Glutamatergic neuron (in vitro differentiated cells): ENCODE measurements around the gene THBS1. TPM values are rescaled to one million over a fixed set of nuclear protein-coding genes. Genes with fewer than 3 reads are reported as not detected.

Source experiments
- DNase-seq: peaks from one replicate; pipeline ENCODE4 v3.0.0; 2022
- H3K27ac Mint-ChIP-seq: one replicate; pipeline ENCODE4 v1.8.0; 2020; ENCODE audit warnings: mild to moderate bottlenecking, mixed read lengths, inconsistent platforms; ENCODE audit not compliant: unreplicated experiment
- H3K27me3 Mint-ChIP-seq: one replicate; pipeline ENCODE4 v1.8.0; 2020; ENCODE audit warnings: mild to moderate bottlenecking, moderate library complexity, mixed read lengths, inconsistent platforms; ENCODE audit not compliant: unreplicated experiment
- H3K36me3 Mint-ChIP-seq: one replicate; pipeline ENCODE4 v1.8.0; 2020; ENCODE audit warnings: mild to moderate bottlenecking, mixed read lengths, inconsistent platforms; ENCODE audit not compliant: unreplicated experiment
- H3K4me1 Mint-ChIP-seq: one replicate; pipeline ENCODE4 v1.8.0; 2020; ENCODE audit warnings: mild to moderate bottlenecking, low read depth, mixed read lengths, inconsistent platforms; ENCODE audit not compliant: unreplicated experiment
- H3K4me3 Mint-ChIP-seq: one replicate; pipeline ENCODE4 v1.8.0; 2020; ENCODE audit warnings: mild to moderate bottlenecking, mixed read lengths, inconsistent platforms; ENCODE audit not compliant: unreplicated experiment
- H3K9me3 Mint-ChIP-seq: one replicate; pipeline ENCODE4 v1.8.0; 2020; ENCODE audit warnings: mild to moderate bottlenecking, moderate library complexity, mixed read lengths, inconsistent platforms; ENCODE audit not compliant: unreplicated experiment
- CTCF ChIP-seq: fragments of 200-600 bp; sonication (generic); IDR thresholded peaks from one replicate; pipeline ENCODE4 v1.5.0; 2021; ENCODE audit not compliant: partially characterized antibody, unreplicated experiment
- total RNA-seq: library from RNA; stranded (reverse); fragmentation: NEBNext Ultra II Directional; extraction: Animal tissue kit (Norgen Biotek cat#: 25700); gene quantifications from one replicate; pipeline ENCODE4 v1.2.1, GENCODE V29; 2021; ENCODE audit not compliant: unreplicated experiment

Gene THBS1
- total RNA-seq, 1 donor from 2014 or later = 0.83 TPM

- TF ChIP-seq CTCF = no peak
- DNase-seq = no peak
- H3K27ac Mint-ChIP-seq = no peak overlapping the region
- H3K9me3 Mint-ChIP-seq = peaks cover 2% of the 10 kb centered on the region
- H3K27me3 Mint-ChIP-seq = no peaks in the 10 kb centered on the region
- H3K4me1 Mint-ChIP-seq = peaks cover 6% of the 10 kb centered on the region
- no peak overlapping the region for H3K4me3 Mint-ChIP-seq
- H3K36me3 Mint-ChIP-seq = no peaks in the 10 kb centered on the region
These were observed 10.4 kb downstream of the THBS1 start for GRCh38 chr15:39591141-39591895.

- TF ChIP-seq CTCF = no peak
- H3K9me3 Mint-ChIP-seq = no peaks in the 10 kb centered on the region
- no peaks in the 10 kb centered on the region for H3K27me3 Mint-ChIP-seq
- H3K27ac Mint-ChIP-seq = no peak overlapping the region
- H3K4me3 Mint-ChIP-seq = no peak overlapping the region
- no peaks in the 10 kb centered on the region for H3K36me3 Mint-ChIP-seq
- no peak for DNase-seq
- H3K4me1 Mint-ChIP-seq = peaks cover under 1% of the 10 kb centered on the region
These were observed 11.0 kb downstream of the THBS1 start for GRCh38 chr15:39591896-39592315.

GRCh38 chr15:39592500-39592899 lies 11.6 kb downstream of the THBS1 start:
- Mint-ChIP-seq H3K27ac (no peak overlapping the region), H3K27me3 (no peaks in the 10 kb centered on the region), H3K4me1 (no peaks in the 10 kb centered on the region), H3K36me3 (no peaks in the 10 kb centered on the region), H3K9me3 (no peaks in the 10 kb centered on the region), H3K4me3 (no peak overlapping the region)
- DNase-seq = no peak
- no peak for TF ChIP-seq CTCF

- H3K9me3 Mint-ChIP-seq = no peaks in the 10 kb centered on the region
- no peak for TF ChIP-seq CTCF
- H3K36me3 Mint-ChIP-seq = no peaks in the 10 kb centered on the region
- no peak overlapping the region for H3K4me3 Mint-ChIP-seq
- no peak overlapping the region for H3K27ac Mint-ChIP-seq
- H3K27me3 Mint-ChIP-seq = no peaks in the 10 kb centered on the region
- H3K4me1 Mint-ChIP-seq = no peaks in the 10 kb centered on the region
- DNase-seq = no peak
These were observed 12.3 kb downstream of the THBS1 start for GRCh38 chr15:39593071-39593655.

- no peak for TF ChIP-seq CTCF
- Mint-ChIP-seq H3K4me3 (no peak overlapping the region), H3K27ac (no peak overlapping the region), H3K36me3 (no peaks in the 10 kb centered on the region), H3K4me1 (no peaks in the 10 kb centered on the region), H3K9me3 (no peaks in the 10 kb centered on the region), H3K27me3 (no peaks in the 10 kb centered on the region)
- no peak for DNase-seq
These were observed 13.0 kb downstream of the THBS1 start for GRCh38 chr15:39593656-39594445.
